H7 (cell line): Measurements from ENCODE around the gene GLB1L3. TPM values are rescaled to one million over a fixed set of nuclear protein-coding genes. Genes with fewer than 3 reads are reported as not detected.

Experiments
- DNase-seq: peaks from one replicate; pipeline ENCODE4 v3.0.0; 2012
- H3K27me3 ChIP-seq: 2 replicates; pipeline ENCODE4 v1.6.0; 2011; ENCODE audit warnings: mild to moderate bottlenecking, low read length; ENCODE audit not compliant: control insufficient read depth, insufficient read depth
- H3K36me3 ChIP-seq: replicated peaks from 2 replicates; pipeline ENCODE4 v1.5.1; 2011; ENCODE audit warnings: low read length; ENCODE audit not compliant: control insufficient read depth, insufficient read depth
- H3K4me3 ChIP-seq: 2 replicates; pipeline ENCODE4 v1.5.1; 2011; ENCODE audit warnings: low read depth, mild to moderate bottlenecking, control low read depth, low read length, moderate library complexity; ENCODE audit not compliant: insufficient read depth
- total RNA-seq: library from RNA; depleted of rRNA; stranded (reverse); fragments of >200 nt; shearing (Covaris generic); gene quantifications from 2 replicates; pipeline ENCODE4 v1.2.3, GENCODE V29; 2014; rRNA removed

Gene GLB1L3
- total RNA-seq, 1 experiment from 2014 or later: 24.0 TPM

- H3K36me3 ChIP-seq: no peaks in the 10 kb centered on the region
- DNase-seq: no peak
These were observed 83.5 kb downstream of the GLB1L3 start for GRCh38 chr11:134359646-134360045.

DNA sequence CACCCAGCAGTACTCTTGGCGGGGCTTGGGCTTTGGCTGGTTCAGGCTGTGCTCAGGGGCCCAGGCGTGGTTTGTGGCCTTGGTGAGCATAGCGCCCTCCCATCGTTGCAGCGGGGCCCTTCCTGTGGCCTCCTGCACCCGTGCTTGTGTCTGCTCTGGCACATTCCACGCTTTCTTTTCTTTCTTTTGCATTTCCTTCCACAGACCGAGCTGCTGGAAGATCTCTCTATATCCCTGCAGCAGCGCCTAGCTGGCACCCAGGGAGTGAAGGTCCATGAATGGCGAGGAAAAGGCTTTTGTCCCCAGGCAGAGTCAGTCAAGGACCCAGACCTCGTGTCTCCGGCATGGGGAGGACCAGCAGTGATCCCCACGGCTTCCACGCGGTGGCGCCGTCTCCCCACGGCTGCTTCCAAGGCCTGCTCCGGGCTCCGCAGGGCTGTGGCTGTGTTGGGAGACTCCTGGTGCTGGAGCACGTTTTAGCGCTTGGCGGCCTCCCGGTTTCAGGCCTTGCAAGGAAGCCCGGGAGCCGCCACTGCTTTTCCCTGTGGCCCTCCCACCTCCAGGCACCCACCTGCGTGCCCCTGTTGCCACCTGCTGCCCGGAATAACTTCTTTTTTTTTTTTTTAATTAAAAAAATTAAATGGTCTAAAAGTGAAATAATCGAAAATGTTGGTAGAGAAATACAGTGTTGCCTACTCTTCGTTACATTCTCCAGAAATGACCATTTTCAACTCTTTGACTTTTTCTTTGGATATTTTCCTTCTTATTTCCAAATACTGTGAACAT is 84.1 kb downstream of the GLB1L3 start:
- H3K4me3 ChIP-seq: no peak overlapping the region
- H3K27me3 ChIP-seq: no peaks in the 10 kb centered on the region
- H3K36me3 ChIP-seq: no peaks in the 10 kb centered on the region
- DNase-seq: peak; percentile 98

More at GRCh38 chr11:134359646-134360045, 83.5 kb downstream of the GLB1L3 start:
- Histone ChIP-seq H3K27me3 (no peaks in the 10 kb centered on the region), H3K4me3 (no peak overlapping the region)

DNA sequence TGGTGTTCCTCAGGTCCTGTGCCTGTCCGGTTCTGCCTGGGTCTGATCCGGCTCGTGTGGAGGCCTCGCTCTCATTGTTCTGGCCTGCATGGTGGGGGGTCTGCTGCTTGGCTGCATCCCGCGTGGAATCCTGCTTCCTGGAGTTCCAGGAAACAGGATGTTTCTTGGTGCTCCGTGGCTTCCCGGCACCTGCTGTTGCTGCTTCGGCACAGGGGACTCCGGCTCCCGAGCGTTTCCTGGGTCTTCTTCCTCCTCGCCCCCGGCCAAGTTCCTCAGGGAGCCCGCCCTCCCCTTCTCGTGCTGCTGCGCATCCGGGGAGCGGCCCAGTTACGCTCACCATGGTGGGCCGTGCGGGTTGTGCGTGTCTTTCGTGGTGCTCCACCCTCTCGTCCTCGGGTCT is 85.5 kb downstream of the GLB1L3 start:
- no peak for DNase-seq
- H3K27me3 ChIP-seq: no peaks in the 10 kb centered on the region
- H3K36me3 ChIP-seq: no peaks in the 10 kb centered on the region
- H3K4me3 ChIP-seq: no peak overlapping the region

DNA sequence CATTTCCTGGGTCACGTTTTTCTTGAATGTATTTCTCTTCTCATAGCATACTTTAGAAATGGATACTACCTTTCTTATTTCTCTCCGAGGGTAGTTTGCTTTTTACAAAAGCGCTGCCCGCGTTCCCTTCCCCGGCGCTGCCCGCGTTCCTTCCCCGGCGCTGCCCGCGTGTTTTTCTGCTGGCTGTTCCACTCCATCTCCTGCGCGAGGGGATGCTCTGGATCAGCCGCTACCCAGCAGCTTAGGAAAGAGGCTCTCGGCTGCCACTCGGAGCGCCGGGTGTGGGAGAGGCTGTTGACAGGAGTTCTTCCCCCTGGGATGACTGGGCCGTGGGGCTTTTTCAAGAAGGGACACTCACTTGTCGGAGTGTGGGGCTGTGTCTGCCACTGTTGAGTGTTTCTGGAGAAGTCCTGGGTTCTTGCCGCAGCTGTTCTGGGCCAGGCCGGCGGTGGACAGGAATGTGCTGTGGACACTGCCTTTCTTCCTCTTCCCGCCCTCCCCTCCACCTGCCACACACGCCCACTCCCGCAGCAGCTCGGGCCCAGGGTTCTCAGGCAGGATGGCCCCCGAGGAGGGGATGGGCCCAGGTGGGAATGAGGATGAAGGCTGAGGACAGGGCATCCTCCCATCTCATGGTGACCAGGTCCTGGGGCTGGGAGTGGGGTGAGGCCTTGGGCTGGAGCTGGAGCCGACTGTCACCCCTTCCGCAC is 86.2 kb downstream of the GLB1L3 start:
- H3K27me3 ChIP-seq: no peaks in the 10 kb centered on the region
- H3K36me3 ChIP-seq: no peaks in the 10 kb centered on the region
- H3K4me3 ChIP-seq: no peak overlapping the region
- no peak for DNase-seq

- no peak for DNase-seq
- Histone ChIP-seq H3K27me3 (no peaks in the 10 kb centered on the region), H3K36me3 (no peaks in the 10 kb centered on the region), H3K4me3 (no peak overlapping the region)
These were observed 87.0 kb downstream of the GLB1L3 start for GRCh38 chr11:134363161-134363560.

GRCh38 chr11:134363592-134363991 is 87.4 kb downstream of the GLB1L3 start:
- Histone ChIP-seq H3K27me3 (no peaks in the 10 kb centered on the region), H3K4me3 (no peak overlapping the region), H3K36me3 (no peaks in the 10 kb centered on the region)
- DNase-seq: no peak

GRCh38 chr11:134364261-134364660 is 88.1 kb downstream of the GLB1L3 start:
- Histone ChIP-seq H3K4me3 (no peak overlapping the region), H3K36me3 (no peaks in the 10 kb centered on the region), H3K27me3 (no peaks in the 10 kb centered on the region)
- DNase-seq: no peak

DNA sequence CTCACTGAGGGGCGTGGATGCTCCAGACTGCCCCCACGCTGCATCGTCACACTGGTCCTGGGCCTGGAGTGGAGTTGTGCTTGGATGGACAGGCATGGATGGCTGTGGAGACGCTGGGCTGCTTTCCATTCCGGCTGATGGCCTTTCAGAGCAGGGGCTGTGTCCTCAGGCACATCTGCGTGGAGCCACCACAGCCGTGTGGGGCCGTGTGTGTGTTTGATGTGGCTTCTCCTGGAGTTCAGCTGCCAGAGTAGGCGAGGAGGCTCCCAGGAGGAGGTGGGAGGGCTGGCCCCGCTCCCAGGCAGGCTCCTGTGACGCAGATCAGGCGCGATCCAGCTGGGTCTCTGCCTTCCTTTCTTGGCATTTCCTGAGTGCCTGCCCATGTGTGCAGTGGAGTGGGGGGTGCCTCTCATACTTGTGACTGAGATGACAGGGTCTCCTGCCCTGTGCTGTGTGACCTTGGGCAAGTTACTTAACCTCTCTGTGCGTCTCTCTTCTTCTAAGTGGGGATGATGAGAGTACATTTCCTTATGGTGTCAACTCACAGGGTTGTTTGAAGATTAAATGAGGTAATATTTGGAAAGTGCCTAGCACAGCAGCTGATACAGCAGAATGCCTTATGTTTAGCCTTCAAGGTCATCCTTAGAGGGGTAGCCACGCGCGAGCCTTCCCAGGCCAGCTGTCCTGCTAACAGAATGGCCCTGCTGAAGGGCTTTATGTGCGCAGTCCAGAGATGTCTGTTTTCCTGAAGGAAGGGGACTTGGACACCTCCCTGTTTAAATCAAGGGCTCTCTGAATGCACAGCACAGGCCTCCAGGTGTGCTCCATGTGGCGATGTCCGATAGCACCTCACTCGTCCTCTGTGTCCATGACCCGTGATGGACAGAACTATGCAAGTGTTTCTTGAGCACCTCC is 89.1 kb downstream of the GLB1L3 start:
- Histone ChIP-seq H3K4me3 (no peak overlapping the region), H3K27me3 (no peaks in the 10 kb centered on the region), H3K36me3 (no peaks in the 10 kb centered on the region)
- no peak for DNase-seq

- Histone ChIP-seq H3K27me3 (no peaks in the 10 kb centered on the region), H3K36me3 (no peaks in the 10 kb centered on the region), H3K4me3 (no peak overlapping the region)
- DNase-seq: no peak
These were observed 90.1 kb downstream of the GLB1L3 start for GRCh38 chr11:134366254-134366653.

- DNase-seq: no peak
- no peak overlapping the region for H3K4me3 ChIP-seq
- H3K36me3 ChIP-seq: no peaks in the 10 kb centered on the region
- H3K27me3 ChIP-seq: no peaks in the 10 kb centered on the region
These were observed 91.6 kb downstream of the GLB1L3 start for GRCh38 chr11:134367781-134368180.

Other genes with a start within 250 kb of the GLB1L3 start
- 34.4 and 40.8 TPM in 2 replicates for gene JAM3, start 207.3 kb upstream of the GLB1L3 start, total RNA-seq
- gene NCAPD3, start 52.4 kb upstream of the GLB1L3 start, total RNA-seq: 54.9 and 68.2 TPM in 2 replicates
- gene VPS26B, start 51.7 kb upstream of the GLB1L3 start, total RNA-seq: 25.3 and 26.8 TPM in 2 replicates
- gene THYN1, start 23.0 kb upstream of the GLB1L3 start, total RNA-seq: 114 and 117 TPM in 2 replicates
- gene ACAD8, start 22.8 kb upstream of the GLB1L3 start, total RNA-seq: 44.2 TPM in 2 replicates
- 3.7 and 4.1 TPM in 2 replicates for gene GLB1L2, start 55.6 kb downstream of the GLB1L3 start, total RNA-seq
- gene B3GAT1, start 135.9 kb downstream of the GLB1L3 start, total RNA-seq: 9.9 and 12.8 TPM in 2 replicates